HEK293 (cell line): ENCODE measurements around the gene GREM2.

Experiments
- ATF2 ChIP-seq: fragments of 450-650 bp; formaldehyde crosslinking; IDR thresholded peaks from 2 replicates; pipeline ENCODE4 v1.5.1; 2016; ENCODE audit warnings: missing biosample characterization, missing genetic modification characterization, low read depth
- CTCF ChIP-seq: fragments of 450-650 bp; formaldehyde crosslinking; IDR thresholded peaks from 2 replicates; pipeline ENCODE4 v1.5.1; 2016; ENCODE audit warnings: missing biosample characterization, missing genetic modification characterization
- PBX3 ChIP-seq: sonication (generic); formaldehyde crosslinking; IDR thresholded peaks from 2 replicates; pipeline ENCODE4 v1.8.1; 2022; ENCODE audit warnings: mild to moderate bottlenecking, moderate library complexity, missing genetic modification reagents
- ZNF146 ChIP-seq: fragments of 450-650 bp; formaldehyde crosslinking; IDR thresholded peaks from 2 replicates; pipeline ENCODE4 v1.5.1; 2016; ENCODE audit warnings: missing biosample characterization, missing genetic modification characterization

GRCh38 chr1:240486611-240487010 is 125.3 kb downstream of the GREM2 start:
- no peak for TF ChIP-seq ZNF146 (tag by site-specific recombination)
- TF ChIP-seq CTCF = no peak
- no peak for TF ChIP-seq PBX3 (CRISPR knock-in tag)
- TF ChIP-seq ATF2 (tag by site-specific recombination) = no peak
